HUDEP-2 (cell line): ENCODE measurements around the gene FAHD1.
"Not testable (repeated sequence)": the region's sequence is repeated elsewhere in the genome, so short reads cannot be mapped to it uniquely, and the experiment has no call there.

Experiments used
- DNase-seq, 76 experiments: peaks; one replicate each; lab custom pipeline; 2025; ENCODE audit not compliant: unreplicated experiment in 76 of 76; lab: John Stamatoyannopoulos, UW

Gene FAHD1

GRCh38 chr16:1834096-1834495 is 7.1 kb downstream of the FAHD1 start:
- DNase-seq = no peak

DNA sequence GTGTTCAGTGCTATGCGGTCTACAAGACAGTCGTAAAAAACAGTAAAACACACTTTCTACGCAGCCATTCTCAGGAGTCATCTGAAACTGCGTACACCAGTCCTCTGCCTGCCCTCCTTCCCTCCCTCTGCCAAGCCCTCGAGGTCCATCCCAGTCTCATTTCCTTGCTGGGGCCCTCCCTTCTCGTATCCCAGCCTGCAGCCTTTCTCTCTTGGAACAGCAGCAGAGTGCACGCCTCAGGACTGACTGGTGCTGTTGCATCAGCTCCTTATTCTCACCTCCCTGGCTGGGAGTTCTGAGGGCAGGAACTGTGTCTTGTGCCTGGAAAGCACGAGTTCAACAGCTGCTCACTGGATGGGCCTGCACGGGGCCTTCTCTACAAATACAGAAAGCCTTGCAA is 12.5 kb downstream of the FAHD1 start:
- no peak for DNase-seq

- DNase-seq = no peak
These were observed 19.0 kb downstream of the FAHD1 start for GRCh38 chr16:1845985-1846384.

DNA sequence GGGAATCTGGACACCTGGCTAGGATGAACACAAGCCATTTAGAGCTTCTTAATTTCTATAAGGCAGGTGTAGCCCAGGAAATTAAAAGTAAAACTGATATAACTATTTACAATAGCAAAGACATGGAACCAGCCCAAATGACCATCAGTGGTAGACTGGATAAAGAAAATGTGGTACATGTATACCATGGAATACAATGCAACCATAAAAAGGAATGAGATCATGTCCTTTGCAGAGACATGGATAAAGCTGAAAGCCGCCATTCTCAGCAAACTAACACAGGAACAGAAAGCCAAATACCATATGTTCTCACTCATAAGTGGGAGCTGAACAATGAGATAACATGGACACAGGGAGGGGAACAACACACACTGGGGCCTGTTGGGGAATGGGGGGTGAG is 19.4 kb downstream of the FAHD1 start:
- DNase-seq = no peak

DNA sequence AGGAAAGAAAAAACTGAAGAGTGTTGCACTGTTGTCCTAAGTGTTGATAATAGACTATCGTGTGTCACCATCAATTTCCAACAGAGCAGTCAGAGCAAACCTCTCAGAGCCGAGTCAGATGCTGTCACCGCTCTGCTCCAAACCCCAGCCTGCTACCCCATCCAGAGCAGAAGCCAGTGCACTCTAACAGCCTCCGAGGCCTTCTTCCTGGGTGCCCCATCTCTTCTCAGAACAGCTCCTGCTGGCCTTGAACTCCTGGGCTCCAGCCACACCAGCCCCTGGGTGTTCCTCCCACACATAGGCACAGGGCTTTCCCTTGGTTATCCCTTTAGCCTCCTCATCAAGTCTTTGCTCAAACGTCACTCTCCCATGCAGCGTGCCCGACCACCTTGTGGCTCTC is 24.0 kb downstream of the FAHD1 start:
- no peak for DNase-seq

- no peak for DNase-seq
These were observed 24.8 kb downstream of the FAHD1 start for GRCh38 chr16:1851793-1852192.

DNA sequence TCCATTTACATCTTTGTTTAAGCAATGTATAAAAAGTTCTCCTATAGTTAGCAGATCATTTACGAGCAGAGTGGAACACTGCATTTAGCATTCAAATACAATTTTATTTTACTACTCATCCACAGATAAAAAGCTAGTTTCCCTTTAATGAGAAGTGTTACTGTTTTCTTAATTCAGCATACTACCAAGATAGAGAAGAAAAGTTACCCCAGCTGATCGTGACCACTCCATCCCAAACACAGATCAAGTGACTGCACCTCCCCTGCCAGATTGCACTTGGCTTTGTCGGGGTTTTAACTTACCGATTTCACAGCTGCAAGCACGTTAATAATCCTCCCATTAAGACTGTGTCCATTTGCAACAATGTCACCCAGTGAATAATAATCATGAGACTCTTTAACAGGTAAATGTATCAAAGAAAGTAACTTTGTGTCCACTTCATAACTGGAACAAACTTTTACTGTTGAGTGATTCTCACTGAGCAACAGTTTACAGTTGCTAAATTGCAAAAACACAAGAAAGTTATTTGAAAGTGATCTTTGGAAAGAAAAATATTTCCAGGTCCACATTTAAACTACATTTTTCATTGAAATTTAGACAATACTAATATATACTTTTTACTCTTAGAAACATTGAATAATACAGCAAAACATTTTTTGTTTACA is 30.6 kb downstream of the FAHD1 start:
- DNase-seq = no peak

GRCh38 chr16:1858189-1858865 is 31.3 kb downstream of the FAHD1 start:
- DNase-seq = no peak

- DNase-seq = peak in 27 of 76 experiments; percentile 3 to 46 (median 21)
These were observed 32.6 kb downstream of the FAHD1 start for GRCh38 chr16:1859650-1860049.

DNA sequence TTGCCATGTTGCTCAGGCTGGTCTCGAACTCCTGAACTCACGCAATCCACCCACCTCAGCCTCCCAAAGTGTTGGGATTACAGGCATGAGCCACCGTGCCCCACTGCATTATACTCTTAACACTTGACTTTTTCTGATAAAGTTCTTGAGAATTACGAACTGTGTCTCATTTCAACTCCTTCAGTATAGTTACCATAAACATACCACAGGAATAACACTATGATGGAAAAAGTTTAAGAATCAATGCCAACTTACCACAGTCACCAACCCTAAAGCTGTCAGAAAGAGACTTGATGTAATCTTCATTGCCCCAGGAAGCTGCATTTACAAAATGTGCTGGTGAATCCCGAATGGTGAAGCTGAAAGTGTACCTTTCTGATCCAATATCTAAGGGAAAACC is 34.7 kb downstream of the FAHD1 start:
- DNase-seq = no peak

- DNase-seq = no peak
These were observed 35.4 kb downstream of the FAHD1 start for GRCh38 chr16:1862394-1862793.

GRCh38 chr16:1863681-1864460 is 36.9 kb downstream of the FAHD1 start:
- DNase-seq = peak in 1 of 76 experiments; percentile 3

GRCh38 chr16:1865902-1866690 is 39.1 kb downstream of the FAHD1 start:
- no peak for DNase-seq

GRCh38 chr16:1870365-1871082 is 43.5 kb downstream of the FAHD1 start:
- DNase-seq = no peak

DNA sequence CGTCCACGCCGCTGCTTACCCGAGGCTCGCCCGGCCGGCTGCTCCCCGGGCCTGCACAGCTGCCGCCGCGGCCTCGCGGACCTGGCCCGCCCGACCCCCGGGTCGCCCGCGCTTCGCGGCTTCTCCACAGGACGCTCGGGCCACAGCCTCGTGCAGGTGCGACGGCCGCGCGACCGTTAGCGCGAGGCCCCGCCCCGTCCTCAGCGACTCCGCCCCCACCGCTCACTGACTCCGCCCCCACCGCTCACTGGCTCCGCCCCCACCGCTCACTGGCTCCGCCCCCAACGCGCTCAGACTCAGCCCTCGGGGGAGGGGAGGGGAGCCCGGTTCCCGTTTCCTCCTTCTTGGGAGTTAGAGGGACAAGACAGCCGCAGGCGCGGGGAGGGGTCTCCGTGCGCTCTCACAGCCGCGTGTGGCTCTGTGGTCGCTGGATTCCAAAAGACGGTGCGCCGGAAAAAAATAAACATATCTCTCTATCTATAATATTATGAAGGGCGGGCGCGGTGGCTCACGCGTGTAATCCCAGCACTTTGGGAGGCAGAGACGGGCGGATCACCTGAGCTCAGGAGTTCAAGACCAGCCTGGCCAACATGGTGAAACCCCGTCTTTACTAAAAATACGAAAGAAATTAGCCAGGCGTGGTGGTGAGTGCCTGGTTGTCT is 45.1 kb downstream of the FAHD1 start, which contains the start of gene MEIOB:
MEIOB (minus strand) TSS at position 191 of the 662 bp plus-strand sequence. CDS start 3,989 bp downstream, outside the sequence.
- DNase-seq = peak in 65 of 76 experiments; percentile 16 to 81 (median 58)

DNA sequence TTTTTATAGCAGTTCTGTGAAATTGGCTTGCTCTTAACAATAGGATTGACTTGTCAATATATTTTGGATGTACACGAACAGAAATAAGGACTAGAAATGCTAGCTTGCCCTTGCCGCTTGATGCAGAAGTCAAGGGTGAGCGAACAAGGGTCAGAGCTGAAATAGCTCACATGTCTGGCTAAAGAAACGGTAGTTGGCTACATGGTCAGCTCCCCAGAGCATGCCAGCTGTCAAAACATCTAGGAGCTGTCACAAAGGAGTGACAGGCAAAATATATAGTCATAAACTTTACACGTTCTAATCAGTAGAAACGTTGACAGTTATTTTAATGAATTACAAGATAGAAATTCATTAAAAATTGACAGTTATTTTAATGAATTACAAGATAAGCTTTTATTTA is 47.8 kb downstream of the FAHD1 start:
- DNase-seq = no peak

DNA sequence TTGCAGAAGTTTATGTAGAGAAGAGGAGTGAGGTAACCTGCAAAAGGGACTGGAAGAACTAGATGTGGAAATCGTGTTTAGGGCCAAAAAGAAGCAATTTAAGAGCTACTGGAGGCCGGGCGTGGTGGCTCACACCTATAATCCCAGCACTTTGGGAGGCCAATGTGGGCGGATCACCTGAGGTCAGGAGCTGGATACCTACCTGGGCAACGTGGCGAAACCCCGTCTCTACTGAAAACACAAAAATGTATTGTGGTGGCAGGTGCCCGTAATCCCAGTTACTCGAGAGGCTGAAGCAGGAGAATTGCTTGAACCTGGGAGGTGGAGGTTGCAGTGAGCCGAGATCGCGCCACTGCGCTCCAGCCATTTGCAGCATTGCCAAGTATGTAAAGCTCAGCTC is 49.1 kb downstream of the FAHD1 start:
- not testable (repeated sequence) for DNase-seq

DNA sequence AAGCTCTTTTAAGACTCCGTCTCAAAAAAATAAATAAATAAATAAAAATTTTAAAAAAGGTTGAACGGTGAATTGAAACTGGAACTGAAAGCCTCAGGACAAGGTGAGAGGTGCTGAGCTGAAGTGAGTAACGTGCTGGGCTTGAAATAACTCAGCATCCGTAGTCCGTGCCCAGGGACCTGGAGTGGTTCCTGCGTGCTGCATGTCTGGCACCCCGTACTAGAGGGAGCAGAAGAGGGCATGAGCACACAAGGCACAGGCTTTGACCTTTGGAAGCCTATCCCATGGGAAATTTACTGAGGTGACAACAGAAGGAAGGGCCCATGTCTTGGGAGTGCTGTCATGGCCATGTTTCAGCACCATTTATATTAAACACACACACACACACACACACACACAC is 49.5 kb downstream of the FAHD1 start:
- DNase-seq = no peak

DNA sequence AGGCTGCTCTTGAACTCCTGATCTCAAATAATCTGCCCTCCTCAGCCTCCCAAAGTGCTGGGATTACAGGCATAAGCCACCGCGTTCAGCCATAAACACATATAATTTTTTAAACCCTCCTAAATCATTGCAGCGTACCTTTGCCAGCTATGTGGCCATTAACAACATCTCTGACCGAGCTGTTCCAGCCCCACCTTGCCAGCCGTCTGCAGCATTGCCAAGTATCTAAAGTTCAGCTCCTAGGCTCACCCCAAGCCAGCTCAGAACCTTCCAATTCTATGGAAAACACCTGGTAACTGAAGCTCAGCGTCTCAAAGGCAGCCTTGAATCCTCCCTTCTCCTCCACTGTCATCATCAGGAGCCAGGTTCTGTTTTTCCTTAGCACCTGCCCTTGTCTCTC is 50.1 kb downstream of the FAHD1 start:
- DNase-seq = no peak

DNA sequence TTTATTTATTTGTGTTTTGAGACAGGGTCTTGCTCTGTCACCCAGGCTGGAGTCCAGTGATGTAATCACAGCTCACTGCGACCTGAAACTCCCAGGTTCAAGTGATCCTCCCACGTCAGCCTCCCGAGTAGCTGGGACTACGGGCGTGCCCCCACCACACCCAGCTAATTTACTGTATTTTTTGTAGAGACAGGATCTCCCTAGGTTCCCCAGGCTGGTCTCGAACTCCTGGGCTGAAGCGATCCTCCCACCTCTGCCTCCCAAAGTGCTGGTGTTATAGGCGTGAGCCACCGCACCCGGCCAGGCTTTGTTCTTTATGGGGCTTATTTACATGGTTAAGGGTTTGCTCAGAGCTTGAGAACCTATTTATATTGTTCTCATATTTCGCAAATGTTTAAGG is 50.8 kb downstream of the FAHD1 start:
- DNase-seq = peak in 4 of 76 experiments; percentile 2 to 8 (median 7)
